ENCODE data around the gene PHF1.

PHF1 gene

DNA sequence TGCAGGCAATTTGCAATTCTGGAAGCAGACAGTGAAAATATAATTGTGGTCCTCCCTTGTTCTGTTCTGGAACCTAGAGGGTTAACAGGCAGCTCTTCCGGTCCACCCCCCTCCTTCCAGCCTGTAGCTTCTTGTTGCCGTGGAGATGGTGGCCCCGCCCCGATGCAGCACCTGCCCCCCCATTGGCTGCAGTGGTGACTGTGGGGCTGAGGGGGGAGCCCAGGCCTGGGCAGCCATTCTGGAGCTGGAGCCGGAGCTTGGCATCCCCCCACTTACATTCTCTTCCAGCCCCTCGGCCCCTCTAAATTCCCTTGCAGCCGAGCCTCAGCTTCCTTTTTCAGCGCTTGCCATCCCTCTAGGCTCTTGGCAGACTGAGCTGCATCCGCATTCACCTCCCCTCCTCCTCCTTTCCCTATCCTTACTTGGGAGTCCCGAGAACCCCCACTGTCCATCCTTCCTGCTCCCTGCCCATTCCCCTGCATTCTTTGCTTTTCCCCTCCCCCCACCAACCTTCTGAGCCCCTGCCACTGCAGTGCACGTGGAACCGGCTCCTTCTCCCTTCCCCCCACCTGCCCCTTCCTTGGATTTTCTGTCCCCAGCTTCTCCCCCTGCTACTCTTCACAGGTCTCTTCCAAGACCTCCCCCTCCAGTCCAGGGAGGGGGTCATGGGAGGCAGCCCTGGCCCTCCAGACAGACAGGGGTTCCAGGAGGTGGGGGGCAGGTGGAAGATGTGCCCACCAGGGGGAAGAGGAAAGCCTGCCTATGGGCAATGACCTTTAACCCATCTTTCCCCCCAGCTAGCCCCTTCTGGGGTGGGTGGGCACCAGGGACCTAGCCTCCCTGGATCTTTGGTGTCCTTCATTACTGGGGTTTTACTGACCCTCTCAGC, 20.4 kb downstream of the PHF1 start:
- DNase-seq (ENCODE audit: low read depth in 2 of 2), result peak; percentile 63 to 67

DNA sequence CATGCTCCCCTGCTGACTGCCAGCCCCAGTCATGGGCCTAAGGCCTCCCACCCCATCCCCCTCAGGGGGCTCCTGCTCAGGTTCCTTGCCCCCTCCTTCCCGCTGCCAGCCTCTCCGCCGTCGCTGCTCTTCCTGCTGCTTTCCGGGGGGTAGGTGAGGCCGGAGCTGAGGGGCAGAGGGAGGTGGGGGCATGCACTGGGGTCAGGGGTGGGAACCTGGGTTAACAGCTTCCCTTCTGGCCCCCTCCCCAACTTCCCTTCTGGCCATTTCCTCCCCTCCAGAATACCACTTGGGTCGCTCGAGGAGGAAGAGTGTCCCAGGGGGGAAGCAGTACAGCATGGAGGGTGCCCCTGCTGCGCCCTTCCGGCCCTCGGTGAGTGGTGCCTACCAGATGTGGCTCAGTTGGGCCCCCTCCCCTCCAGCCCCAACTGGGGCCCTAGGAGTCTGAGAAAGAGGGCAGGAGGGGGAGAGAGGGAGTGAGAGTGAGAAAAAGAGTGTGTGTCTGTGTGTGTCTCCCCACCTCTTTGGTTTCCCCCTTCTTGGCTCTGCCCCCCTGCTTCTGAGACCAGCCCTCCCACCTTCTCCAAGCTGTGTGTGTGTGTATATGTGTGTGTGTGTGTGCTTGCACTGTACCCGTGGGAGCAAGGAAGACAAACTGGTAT, 21.2 kb downstream of the PHF1 start:
- DNase-seq (ENCODE audit: low read depth in 2 of 2), result no peak

DNA sequence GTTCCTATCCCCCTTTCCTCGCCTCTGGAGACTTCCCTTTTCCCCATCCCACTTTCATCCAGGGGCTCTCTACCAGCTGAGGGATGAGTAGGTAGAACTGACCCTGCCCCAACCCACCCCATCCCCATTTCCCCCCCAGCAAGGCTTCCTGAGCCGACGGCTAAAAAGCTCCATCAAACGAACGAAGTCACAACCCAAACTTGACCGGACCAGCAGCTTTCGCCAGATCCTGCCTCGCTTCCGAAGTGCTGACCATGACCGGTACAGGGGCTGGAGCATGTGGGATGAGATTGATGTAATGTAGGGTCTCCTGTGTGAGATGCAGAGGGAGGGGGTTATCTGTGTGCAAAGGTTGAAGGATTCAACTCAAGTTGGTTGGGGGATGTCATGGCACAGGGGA, 21.7 kb downstream of the PHF1 start:
- DNase-seq (ENCODE audit: low read depth in 2 of 2), result no peak

DNA sequence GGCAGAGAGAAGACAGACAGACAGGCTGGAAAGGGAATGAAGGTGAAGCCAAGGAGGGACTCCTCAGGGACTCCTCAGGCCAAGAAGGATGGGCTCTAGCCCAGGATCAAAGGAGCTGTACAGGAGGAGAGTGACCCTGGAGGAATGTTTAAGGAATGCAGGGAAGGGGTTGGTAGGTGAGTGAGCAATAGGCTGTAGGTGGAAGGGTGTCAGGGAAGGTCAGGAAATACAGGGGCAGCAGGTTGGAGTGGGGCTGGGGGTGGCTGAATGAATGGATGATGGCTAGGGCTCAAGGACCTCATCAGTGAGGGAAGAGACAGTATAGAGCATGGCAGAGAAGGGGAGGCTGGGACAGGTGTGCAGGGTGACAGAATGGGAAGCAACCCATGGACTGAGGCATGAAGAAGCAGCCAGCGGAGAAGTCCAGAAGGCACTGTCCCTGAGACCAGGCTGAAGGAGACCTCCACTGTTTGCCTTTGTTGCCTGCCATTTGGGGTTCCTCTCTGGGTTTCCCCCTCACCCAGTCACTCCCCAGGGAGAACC, 22.3 kb downstream of the PHF1 start:
- DNase-seq (ENCODE audit: low read depth in 2 of 2), result no peak

DNA sequence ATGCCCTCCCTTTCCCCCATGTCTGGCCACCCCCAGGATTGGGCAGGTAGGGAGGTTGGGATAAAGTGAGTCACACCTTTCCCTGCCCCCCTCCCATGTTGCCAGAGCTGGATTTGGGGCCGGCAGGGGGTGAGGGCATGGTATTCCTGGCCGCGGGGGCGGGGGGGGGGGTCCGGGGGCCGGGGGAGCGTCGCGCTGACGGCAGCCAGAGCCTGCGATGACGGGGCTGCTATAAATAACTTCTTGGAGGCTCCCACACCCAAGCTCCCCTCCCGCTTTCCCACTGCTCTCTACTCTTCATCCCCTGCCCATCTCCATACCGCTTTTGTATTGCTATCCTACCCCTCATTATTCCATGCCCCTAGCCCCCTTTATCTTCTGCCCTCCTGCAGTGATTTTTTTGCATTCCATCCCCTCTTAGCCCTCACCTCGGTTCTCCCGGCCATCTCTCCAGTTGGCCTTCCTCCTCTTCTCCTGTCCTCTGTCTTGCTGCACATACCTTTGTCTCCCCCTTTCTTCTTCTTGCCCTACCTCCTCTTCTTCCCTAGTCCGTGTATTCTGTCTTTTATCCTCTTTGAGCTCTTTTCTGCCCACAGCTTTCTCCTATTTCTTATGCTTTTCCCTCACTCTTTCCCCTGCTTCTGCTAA, 22.9 kb downstream of the PHF1 start:
- no peak for DNase-seq (ENCODE audit: low read depth in 2 of 2)

DNA sequence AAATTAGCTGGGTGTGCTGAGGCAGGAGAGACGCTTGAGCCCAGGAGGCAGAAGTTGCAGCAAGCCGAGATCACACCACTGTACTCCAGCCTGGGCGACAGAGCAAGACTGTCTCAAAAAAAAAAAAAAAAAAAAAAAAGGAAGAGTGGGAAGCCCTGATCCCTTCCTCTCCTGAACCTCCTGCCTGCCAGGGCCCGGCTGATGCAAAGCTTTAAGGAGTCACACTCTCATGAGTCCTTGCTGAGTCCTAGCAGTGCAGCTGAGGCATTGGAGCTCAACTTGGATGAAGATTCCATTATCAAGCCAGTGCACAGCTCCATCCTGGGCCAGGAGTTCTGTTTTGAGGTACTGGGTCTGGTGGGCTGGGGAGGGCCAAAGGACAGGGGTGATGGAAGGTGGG, 24.1 kb downstream of the PHF1 start:
- DNase-seq (ENCODE audit: low read depth in 2 of 2), result no peak

DNA sequence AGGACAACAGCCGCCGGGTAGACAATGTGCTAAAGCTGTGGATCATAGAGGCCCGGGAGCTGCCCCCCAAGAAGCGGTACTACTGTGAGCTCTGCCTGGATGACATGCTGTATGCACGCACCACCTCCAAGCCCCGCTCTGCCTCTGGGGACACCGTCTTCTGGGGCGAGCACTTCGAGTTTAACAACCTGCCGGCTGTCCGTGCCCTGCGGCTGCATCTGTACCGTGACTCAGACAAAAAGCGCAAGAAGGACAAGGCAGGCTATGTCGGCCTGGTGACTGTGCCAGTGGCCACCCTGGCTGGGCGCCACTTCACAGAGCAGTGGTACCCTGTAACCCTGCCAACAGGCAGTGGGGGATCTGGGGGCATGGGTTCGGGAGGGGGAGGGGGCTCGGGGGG, 26.9 kb downstream of the PHF1 start:
- DNase-seq (ENCODE audit: low read depth in 2 of 2), result no peak

DNA sequence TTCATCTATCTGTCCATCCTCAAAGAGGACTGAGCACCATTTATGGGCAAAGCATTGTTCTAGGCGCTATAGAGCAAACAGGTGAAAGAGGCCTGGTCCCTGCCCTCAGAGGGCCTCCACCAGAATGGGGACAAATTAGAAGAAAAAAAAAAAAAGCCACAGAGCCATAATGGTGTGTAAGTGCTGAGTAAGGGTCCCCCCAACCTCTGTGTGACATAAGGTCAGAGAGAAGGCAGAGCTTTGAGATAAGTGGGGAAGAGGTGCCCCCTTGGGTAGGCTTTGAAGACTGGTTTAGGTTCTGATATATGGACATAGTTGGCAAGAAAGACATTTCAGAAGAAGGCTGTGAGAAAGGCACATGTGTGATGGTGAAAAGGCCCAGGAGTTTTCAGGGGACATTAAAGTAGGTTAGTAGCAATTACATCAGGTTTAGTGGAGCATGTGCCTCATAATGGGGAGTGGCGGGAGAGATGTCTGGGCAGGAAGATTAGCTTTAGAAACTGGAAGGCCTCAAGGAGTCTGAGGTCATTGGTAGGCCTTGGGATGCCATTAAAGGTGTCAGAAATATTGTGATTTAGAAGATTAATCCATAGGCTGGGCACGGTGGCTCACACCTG, 28.3 kb downstream of the PHF1 start:
- DNase-seq (ENCODE audit: low read depth in 2 of 2), result no peak

DNA sequence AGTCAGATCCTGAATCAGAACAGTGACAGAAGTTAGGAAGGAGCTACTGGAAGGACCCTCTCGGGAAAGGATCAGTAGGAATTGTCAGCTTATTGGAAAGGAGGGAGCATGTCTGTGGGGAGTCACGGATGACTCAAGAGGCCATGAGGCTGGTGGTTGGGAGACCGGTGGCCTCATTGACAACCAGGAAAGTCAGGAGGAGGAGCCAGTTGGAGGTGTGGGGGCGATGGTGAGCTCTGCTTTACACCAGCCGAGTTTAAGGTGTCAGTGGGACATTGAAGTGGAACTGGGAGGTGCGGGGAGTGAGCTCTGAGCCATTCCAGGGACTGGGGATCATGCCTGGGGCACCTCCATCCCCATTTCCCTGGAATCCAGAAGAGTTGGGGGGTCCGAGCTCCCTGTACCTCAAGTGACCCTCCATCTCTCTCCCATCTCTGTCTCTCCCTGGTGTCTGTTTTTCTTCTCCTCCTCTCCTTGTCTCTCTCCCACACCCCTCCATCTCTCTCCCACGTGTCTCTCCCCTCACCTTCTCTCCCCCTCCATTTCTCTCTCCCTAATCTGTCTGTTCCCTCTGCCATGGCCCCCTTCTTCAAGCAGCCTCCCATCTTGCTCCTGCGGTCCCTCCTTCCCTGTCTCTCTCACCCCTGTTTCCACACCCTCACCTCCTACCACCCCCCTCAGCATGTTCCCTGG, 29.3 kb downstream of the PHF1 start:
- no peak for DNase-seq (ENCODE audit: low read depth in 2 of 2)

DNA sequence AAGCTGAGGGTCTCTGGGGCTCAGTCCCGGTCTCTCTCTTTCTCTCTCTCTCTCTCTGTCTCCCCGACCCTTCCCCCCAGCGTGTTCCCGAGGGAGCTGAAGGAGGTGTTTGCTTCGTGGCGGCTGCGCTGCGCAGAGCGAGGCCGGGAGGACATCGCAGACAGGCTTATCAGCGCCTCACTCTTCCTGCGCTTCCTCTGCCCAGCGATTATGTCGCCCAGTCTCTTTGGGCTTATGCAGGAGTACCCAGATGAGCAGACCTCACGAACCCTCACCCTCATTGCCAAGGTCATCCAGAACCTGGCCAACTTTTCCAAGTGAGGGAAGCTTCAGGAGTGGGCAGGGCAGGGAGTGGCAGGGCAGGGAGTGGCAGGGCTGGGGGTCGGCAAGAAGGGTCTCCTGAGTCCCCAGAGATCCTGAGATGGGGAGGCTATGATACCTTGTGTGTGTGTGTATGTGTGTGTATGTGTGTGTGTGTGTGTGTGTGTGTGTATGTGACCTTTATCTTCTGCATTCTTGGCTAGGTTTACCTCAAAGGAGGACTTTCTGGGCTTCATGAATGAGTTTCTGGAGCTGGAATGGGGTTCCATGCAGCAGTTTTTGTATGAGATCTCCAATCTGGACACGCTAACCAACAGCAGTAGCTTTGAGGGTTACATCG, 30.0 kb downstream of the PHF1 start:
- no peak for DNase-seq (ENCODE audit: low read depth in 2 of 2)

DNA sequence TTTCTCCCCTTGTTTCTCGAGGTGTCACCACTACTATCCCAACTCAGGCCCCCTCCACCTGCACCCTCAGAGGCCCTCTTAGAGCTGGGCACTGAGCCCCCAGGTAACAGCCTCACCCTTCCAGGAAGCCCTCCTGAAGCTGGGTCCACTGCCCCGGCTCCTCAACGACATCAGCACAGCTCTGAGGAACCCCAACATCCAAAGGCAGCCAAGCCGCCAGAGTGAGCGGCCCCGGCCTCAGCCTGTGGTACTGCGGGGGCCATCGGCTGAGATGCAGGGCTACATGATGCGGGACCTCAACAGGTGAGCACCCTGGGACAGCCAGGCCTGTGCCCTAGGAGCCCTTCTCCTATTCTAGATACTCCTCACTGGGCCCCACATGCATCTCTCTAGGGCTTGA, 30.6 kb downstream of the PHF1 start:
- no peak for DNase-seq (ENCODE audit: low read depth in 2 of 2)

DNA sequence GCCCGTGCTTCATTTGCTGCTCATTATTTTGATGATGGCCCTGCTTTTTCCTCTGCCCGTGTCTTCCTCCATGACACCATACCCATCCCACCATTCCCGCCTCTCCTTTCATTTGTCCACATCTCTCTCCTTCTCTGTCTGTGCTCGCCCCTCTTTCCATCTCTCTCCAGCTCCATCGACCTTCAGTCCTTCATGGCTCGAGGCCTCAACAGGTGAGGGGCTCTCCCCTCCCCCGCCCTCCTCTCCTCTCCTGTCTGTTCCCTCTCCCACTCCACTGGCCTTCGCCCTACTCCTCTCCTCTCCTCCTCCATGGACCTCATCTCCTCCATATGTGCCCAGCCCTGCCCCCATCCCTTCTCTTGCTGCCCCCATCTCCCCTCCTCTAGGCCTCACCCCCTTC, 31.5 kb downstream of the PHF1 start:
- DNase-seq (ENCODE audit: low read depth in 2 of 2), result no peak

DNA sequence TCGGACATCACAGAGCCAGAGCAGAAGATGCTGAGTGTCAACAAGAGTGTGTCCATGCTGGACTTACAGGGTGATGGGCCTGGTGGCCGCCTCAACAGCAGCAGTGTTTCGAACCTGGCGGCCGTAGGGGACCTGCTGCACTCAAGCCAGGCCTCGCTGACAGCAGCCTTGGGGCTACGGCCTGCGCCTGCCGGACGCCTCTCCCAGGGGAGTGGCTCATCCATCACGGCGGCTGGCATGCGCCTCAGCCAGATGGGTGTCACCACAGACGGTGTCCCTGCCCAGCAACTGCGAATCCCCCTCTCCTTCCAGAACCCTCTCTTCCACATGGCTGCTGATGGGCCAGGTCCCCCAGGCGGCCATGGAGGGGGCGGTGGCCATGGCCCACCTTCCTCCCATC, 32.2 kb downstream of the PHF1 start:
- no peak for DNase-seq (ENCODE audit: low read depth in 2 of 2)

DNA sequence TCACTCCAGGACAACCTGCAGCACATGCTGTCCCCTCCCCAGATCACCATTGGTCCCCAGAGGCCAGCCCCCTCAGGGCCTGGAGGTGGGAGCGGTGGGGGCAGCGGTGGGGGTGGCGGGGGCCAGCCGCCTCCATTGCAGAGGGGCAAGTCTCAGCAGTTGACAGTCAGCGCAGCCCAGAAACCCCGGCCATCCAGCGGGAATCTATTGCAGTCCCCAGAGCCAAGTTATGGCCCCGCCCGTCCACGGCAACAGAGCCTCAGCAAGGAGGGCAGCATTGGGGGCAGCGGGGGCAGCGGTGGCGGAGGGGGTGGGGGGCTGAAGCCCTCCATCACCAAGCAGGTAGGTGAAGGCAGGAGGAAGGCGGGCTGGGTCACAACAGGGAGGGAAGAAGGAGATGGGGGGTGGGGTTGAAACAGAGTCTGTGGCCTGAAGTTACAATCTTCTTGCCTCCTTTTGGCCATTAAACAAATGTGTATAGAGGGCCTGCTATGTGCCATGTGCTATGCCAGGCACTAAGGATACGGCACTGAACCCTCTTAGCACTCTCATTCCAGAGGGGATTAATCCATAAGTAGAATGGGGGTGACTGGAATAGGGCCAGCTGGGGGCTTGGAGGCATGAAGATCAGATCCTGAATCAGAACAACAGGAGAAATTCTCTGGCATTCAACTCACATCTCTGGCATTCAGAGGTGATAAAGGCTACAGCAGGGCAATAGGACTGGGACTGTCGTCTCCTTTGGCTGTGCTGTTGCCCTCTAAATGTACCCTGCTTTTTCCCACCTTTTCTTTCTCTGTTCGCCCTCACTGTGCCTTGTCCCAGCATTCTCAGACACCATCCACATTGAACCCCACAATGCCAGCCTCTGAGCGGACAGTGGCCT, 33.0 kb downstream of the PHF1 start:
- no peak for DNase-seq (ENCODE audit: low read depth in 2 of 2)

DNA sequence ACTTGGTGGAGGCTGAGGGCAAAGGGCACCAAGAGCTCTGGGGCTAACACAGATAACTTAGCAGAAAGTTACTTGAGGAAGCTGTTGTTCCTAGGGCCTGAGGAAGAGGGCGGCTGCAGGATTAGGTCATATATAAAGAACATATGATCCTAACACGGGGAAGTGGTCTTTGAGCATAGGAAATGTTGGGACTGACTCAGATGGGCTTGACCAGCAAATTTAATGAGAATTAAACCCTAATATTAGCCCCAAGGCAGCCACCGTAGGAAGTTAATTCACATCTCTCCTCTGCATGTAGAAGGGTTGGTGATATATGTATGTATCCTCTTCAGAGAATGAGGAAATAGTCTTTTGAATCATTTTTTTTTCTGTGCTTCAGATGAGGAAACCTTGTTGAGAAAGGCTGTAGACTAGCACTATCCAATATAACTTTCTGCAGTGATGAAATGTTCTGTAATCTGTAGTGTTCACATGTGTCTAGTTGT, 34.3 kb downstream of the PHF1 start:
- DNase-seq (ENCODE audit: low read depth in 2 of 2), result no peak

DNA sequence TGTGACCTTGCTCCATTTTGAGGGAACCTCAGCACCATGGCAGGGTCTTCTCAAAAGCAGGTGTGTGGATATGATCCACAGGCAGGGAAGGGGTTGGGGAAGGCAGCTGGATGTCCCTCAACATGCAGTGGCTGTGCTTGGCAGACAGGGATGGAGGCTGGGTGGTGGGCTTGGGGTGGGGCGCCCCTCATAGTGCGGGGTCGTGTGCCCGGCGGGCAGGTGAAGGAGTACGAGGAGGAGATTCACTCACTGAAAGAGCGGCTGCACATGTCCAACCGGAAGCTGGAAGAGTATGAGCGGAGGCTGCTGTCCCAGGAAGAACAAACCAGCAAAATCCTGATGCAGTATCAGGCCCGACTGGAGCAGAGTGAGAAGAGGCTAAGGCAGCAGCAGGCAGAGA, 35.5 kb downstream of the PHF1 start:
- no peak for DNase-seq (ENCODE audit: low read depth in 2 of 2)

DNA sequence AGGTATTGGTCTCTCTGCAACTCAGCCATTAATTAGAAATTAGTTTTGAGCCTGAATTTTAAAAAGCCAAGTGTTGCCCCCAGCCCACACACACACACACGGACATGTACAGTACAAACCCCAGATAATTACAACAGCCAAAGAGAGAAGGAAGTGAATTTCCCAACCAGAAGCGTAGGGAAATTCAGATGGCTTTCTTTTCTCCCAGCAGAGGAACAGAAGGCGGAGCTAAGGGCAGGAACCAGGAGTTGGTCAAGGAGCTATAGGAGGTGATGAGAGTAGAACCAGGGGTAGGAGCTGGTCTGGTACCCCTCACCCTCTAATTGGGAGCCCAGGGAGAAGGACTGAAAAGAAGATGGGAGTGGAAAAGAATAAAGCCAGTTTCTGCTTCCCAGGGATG, 39.6 kb downstream of the PHF1 start:
- no peak for DNase-seq (ENCODE audit: low read depth in 2 of 2)

DNA sequence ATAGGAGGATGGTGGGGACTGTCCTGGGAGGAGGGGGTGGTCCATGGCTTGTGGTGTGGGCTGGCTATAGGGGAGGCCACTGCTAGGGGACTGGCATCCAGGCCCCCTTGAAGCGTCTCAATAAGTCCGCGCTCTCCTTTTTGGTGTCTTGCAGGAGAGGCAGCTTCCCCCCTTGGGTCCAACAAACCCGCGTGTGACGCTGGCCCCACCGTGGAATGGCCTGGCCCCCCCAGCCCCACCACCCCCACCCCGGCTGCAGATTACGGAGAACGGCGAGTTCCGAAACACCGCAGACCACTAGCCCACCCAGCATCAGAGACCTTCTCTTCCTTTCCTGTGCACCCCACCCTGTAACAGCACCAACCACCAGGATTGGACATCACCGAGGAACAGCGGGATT, 40.8 kb downstream of the PHF1 start:
- DNase-seq (ENCODE audit: low read depth in 2 of 2), result no peak

DNA sequence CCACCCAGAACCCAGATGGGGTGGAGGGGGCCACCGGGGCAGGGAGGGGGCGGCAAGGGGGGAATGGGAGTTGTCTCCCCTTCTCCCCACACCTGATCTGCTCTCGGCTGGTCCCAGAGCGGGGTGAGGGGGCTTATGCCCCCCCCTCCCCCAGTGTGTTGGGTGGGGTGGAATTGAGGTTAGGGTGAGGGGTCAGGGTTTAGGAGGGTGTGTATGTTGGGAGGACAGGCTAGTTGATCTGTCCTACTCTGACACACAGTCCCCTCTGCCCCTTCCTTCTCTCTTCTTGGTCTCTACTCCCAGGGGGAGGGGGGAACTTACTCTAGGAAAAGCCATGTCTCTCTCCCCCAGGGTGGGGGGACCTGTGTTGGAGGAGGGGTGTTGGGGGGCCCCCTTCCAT, 41.7 kb downstream of the PHF1 start:
- no peak for DNase-seq (ENCODE audit: low read depth in 2 of 2)
